Esophagus muscularis mucosa (tissue), 4 donors: ENCODE results near the gene BBX. TPM values are rescaled to one million over a fixed set of nuclear protein-coding genes. Genes with fewer than 3 reads are reported as not detected.

Source experiments
- DNase-seq: peaks from one replicate; pipeline ENCODE4 v3.0.0-alpha.2; 2017; ENCODE audit errors: extremely low spot score
- H3K27ac ChIP-seq, 4 donors: fragments of 200-600 bp; sonication (generic); replicated peaks in 1 of 4; 1 replicate in 3 of 4; 2 replicates in 1 of 4; pipeline ENCODE4 v1.5.1; 2016 to 2019; ENCODE audit warnings: mild to moderate bottlenecking in 1 of 4
- H3K27me3 ChIP-seq, 4 donors: fragments of 200-600 bp; sonication (generic); one replicate each; pipeline versions ENCODE4 v1.5.1 to v1.6.0; 2016 to 2019
- H3K36me3 ChIP-seq, 4 donors: fragments of 200-600 bp; sonication (generic); one replicate each; pipeline ENCODE4 v1.5.1; 2016 to 2019
- H3K4me1 ChIP-seq, 4 donors: fragments of 200-600 bp; sonication (generic); one replicate each; pipeline ENCODE4 v1.5.1; 2016 to 2019
- H3K4me3 ChIP-seq, 4 donors: fragments of 200-600 bp; sonication (generic); 1 replicate in 2 of 4; 2 replicates in 2 of 4; pipeline ENCODE4 v1.5.1; 2016 to 2019; ENCODE audit warnings: mild to moderate bottlenecking in 4 of 4, moderate library complexity in 1 of 4
- H3K9me3 ChIP-seq, 4 donors: fragments of 200-600 bp; sonication (generic); 1 replicate in 3 of 4; 2 replicates in 1 of 4; pipeline ENCODE4 v1.5.1; 2016 to 2019
- CTCF ChIP-seq, 3 experiments: fragments of 200-600 bp in 2 of 3; fragments of 450-650 bp in 1 of 3; sonication (generic) in 2 of 3; IDR thresholded peaks; one replicate each; pipeline ENCODE4 v1.5.1; 2017 to 2019; ENCODE audit warnings: antibody characterized with exemption in 3 of 3, mild to moderate bottlenecking in 2 of 3, moderate library complexity in 1 of 3
- EP300 ChIP-seq: sonication (generic); formaldehyde crosslinking; IDR thresholded peaks from one replicate; pipeline ENCODE4 v1.6.1; 2017; ENCODE audit warnings: antibody characterized with exemption
- POLR2A ChIP-seq: fragments of 450-650 bp; IDR thresholded peaks from one replicate; pipeline ENCODE4 v1.6.1; 2017; ENCODE audit warnings: antibody characterized with exemption, moderate library complexity, mild to moderate bottlenecking, low read depth
- POLR2AphosphoS5 ChIP-seq, 2 donors: sonication (generic); formaldehyde crosslinking; IDR thresholded peaks; one replicate each; pipeline ENCODE4 v1.6.1; 2017; ENCODE audit warnings: antibody characterized with exemption in 2 of 2
- WGBS: methylation state at CpG from one replicate; pipeline ENCODE4 v1.1.5; 2018; 5-methylcytosine and 5-hydroxymethylcytosine counted together
- intact Hi-C: fragments of 100-400 bp; cut with DNase I; formaldehyde crosslinking; loops from one replicate; pipeline ENCODE4 v1.15.1; 2023
- total RNA-seq, 4 donors: library from RNA; depleted of rRNA; stranded (reverse); fragments of >200 nt; gene quantifications; one replicate each; pipeline versions ENCODE4 v1.1.0 to v1.2.1, GENCODE V29; 2016

The BBX gene
- total RNA-seq, 4 donors from 2014 or later = 49.2 to 78.9 (median 77.9) TPM

DNA sequence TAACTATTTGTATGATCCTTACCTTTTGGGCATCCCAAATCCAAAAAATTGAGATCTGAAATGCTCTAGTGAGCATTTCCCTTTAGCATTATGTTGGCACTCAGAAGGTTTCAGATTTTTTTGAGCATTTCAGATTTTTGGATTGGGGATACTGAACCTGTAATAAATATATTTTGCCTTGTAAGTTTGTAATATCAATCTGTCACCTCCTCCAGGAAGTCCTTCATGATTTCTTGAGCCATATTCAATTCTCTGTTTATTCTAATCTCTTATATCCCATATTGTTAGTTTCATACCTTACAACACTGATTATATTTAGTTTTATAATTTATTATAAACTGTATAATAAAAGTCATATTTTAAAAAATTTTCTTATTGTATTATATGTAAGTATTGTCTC lies 215.2 kb downstream of the BBX start:
- TF ChIP-seq EP300 = no peak
- TF ChIP-seq POLR2A = no peak
- no peak for TF ChIP-seq POLR2AphosphoS5 (IDR thresholded peaks at IDR 0.05)
- TF ChIP-seq CTCF (IDR thresholded peaks at IDR 0.05) = no peak
- Histone ChIP-seq H3K36me3 (peaks cover 0 to 12% (median 3%) of the 10 kb centered on the region in 4 donors), H3K9me3 (no peaks in the 10 kb centered on the region), H3K27me3 (no peaks in the 10 kb centered on the region), H3K4me1 (no peaks in the 10 kb centered on the region), H3K4me3 (no peak overlapping the region), H3K27ac (no peak overlapping the region)
- DNase-seq = no peak
- intact Hi-C loops = no loop called here

DNA sequence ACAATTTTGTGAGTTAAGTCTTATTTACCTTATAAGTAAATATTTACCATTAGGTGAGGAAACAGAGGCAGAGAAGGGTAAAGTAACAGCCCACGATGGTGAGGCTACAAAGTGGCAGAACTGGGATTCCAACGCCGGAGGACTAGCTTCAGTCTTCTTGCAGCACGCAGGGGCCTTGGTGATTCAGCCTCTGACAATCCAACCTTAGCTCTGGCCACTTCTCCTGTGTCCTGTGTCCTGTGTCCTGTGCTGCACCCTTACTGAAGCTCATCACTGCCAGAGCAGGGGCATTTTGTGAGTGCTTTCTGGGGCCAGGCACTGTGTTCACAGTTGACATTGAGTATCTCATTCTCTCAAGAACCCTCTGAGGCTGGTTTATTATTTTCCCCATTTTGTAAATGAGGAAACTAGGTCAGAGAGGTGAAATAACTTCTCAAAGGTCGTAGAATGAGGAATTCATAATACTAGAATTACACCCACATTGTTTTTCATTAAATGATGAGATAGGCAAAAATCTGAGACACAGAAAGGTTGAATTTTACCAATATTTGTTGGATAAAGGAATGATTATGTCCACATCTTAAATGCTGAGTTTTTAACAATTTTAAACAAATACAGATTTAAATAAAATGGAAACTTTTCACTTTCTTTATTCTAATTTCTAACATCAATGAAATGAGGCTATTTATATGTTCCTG lies 215.9 kb downstream of the BBX start:
- no peak for DNase-seq
- no peaks in the 10 kb centered on the region for H3K4me1 ChIP-seq
- H3K36me3 ChIP-seq = peaks cover 0 to 6% (median 0%) of the 10 kb centered on the region in 4 donors
- no peaks in the 10 kb centered on the region for H3K9me3 ChIP-seq
- intact Hi-C loops = no loop called here
- H3K4me3 ChIP-seq = no peak overlapping the region
- WGBS = 86% methylated on average over 5 of the region's 5 CpGs
- no peak overlapping the region for H3K27ac ChIP-seq
- H3K27me3 ChIP-seq = no peaks in the 10 kb centered on the region
- TF ChIP-seq POLR2A (no peak), POLR2AphosphoS5 (IDR thresholded peaks at IDR 0.05) (no peak), CTCF (IDR thresholded peaks at IDR 0.05) (no peak), EP300 (no peak)

DNA sequence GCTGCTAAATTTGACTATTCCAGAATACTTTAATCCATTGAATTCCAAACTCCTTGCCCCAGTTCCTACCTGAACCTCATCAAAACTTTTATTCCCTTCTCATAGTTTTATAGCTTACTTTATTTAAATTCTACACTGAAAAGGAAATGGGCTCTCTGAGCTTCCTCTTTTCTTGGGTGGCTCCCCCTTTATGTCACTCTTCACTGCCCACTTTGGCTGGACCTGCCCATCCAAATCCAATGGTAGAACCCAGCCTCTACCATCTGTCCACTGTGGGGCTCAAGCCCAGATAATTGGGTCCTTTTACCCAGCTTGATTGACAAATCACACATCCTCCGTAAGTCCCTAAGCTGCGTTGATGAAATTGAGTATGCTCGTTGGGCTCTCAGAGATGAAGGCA lies 216.5 kb downstream of the BBX start:
- Histone ChIP-seq H3K4me1 (no peaks in the 10 kb centered on the region), H3K27ac (no peak overlapping the region), H3K27me3 (no peaks in the 10 kb centered on the region), H3K4me3 (no peak overlapping the region), H3K9me3 (no peaks in the 10 kb centered on the region), H3K36me3 (peaks cover 0 to 6% (median 0%) of the 10 kb centered on the region in 4 donors)
- intact Hi-C loops = no loop called here
- WGBS = 63% methylated on average over 3 of the region's 3 CpGs
- TF ChIP-seq EP300 = no peak
- TF ChIP-seq POLR2A = no peak
- no peak for TF ChIP-seq POLR2AphosphoS5 (IDR thresholded peaks at IDR 0.05)
- no peak for TF ChIP-seq CTCF (IDR thresholded peaks at IDR 0.05)
- no peak for DNase-seq

GRCh38 chr3:107740992-107741896 lies 218.5 kb downstream of the BBX start:
- Histone ChIP-seq H3K9me3 (no peaks in the 10 kb centered on the region), H3K27ac (no peak overlapping the region), H3K4me1 (no peaks in the 10 kb centered on the region), H3K36me3 (peaks cover 0 to 10% (median 4%) of the 10 kb centered on the region in 4 donors), H3K27me3 (no peaks in the 10 kb centered on the region), H3K4me3 (no peak overlapping the region)
- intact Hi-C loops = loop anchor here (5.0 to 10.0 kb wide), 3 partner anchors 64 to 496 kb away; no protein-coding TSS in a partner anchor
- WGBS = 57% methylated on average over 6 of the region's 6 CpGs
- DNase-seq = no peak
- peak; percentile 56 to 58 (median 58) for TF ChIP-seq CTCF (IDR thresholded peaks at IDR 0.05)
- TF ChIP-seq POLR2AphosphoS5 (IDR thresholded peaks at IDR 0.05) = no peak
